GM04504 (cell line): ENCODE results near the gene HSF4.
"Not testable (repeated sequence)": the region's sequence is repeated elsewhere in the genome, so short reads cannot be mapped to it uniquely, and the experiment has no call there.

Experiments
- DNase-seq: peaks from one replicate; pipeline ENCODE4 v3.0.0-alpha.2; 2012; ENCODE audit warnings: low read depth

Gene HSF4, protein sequence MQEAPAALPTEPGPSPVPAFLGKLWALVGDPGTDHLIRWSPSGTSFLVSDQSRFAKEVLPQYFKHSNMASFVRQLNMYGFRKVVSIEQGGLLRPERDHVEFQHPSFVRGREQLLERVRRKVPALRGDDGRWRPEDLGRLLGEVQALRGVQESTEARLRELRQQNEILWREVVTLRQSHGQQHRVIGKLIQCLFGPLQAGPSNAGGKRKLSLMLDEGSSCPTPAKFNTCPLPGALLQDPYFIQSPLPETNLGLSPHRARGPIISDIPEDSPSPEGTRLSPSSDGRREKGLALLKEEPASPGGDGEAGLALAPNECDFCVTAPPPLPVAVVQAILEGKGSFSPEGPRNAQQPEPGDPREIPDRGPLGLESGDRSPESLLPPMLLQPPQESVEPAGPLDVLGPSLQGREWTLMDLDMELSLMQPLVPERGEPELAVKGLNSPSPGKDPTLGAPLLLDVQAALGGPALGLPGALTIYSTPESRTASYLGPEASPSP

GRCh38 chr16:67164599-67165061 lies at the start of gene HSF4:
Gene HSF4, plus strand, starts transcription at chr16:67164745. Its CDS starts 67 bp downstream, at chr16:67164812.
- no peak for DNase-seq

- no peak for DNase-seq
These were observed 49.8 kb upstream of the HSF4 start for GRCh38 chr16:67114793-67115192.

- peak; percentile 77 for DNase-seq
These were observed 48.9 kb upstream of the HSF4 start for GRCh38 chr16:67115639-67116038.

- no peak for DNase-seq
These were observed 47.9 kb upstream of the HSF4 start for GRCh38 chr16:67116388-67117311.

DNA sequence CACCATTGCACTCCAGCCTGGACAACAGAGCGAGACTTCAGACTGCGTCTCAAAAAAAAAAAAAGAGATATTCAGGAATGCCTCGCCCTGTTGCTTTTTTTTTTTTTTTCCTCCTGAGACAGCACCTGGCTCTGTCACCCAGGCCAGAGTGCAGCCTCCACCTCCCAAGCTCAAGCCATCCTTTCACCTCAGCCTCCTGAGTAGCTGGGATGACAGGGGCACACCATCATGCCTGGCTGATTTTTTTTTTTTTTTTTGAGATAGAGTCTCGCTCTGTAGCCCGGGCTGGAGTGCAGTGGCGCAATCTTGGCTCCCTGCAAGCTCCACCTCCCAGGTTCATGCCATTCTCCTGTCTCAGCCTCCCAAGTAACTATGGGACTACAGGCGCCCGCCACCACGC lies 46.8 kb upstream of the HSF4 start:
- DNase-seq = no peak

DNA sequence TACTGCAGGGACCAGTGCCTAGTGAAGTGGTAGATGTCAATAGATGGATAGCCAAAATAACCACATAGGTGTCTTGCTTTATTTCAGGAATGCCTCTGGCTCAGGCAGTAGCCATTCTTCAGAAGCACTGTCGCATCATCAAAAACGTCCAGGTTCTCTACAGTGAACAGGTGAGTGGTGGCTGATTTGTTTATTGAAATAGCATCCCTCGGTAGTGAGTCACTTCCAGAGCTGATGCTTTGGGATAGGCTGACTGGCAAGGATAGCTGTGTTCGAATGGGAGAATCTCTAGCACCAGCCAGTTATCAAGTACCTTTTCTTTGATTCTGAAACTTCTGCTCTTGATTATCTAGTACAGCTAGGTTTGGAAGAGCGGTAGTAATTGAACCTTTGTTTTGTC lies 44.5 kb upstream of the HSF4 start:
- no peak for DNase-seq

GRCh38 chr16:67122799-67123198 lies 41.7 kb upstream of the HSF4 start:
- DNase-seq = not testable (repeated sequence)

DNA sequence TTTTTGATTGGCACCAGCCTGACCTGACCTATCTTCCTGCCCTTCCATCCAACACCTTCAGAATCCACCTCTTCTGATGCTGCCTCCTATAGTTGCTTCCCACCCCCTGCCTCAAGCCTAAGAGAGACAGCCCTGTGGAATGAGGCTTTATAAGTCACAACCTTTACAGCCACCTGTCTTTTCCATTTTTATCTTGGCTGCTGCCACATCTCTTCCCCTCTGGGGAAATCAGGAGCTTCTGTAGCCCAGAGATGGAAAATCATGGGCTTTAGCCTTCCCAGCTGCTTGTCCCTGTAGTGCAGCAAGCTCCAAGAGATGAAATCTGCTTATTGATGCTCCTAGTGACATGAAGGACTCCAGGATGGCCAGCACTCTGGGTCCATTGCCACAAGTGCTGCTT lies 36.1 kb upstream of the HSF4 start:
- no peak for DNase-seq

DNA sequence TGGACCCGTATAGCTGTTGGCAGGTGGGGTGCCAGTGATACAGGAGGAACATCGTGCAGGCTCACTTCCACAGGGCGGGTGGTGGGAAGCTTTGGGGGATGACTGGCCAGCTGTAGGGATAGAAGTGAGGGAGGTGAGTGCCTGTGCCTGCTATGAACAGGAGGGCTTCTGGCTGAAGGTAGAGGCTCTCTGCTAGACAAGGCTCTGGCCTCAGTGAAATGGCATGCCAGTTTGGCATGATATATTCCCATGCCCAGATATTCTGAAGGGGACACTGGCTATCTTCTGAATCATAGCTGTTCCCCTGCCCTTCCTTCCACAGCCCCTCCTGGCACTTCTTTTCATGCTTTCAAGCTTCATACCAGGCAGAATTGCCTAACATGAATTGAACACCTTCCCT lies 35.7 kb upstream of the HSF4 start:
- DNase-seq = no peak

- DNase-seq = no peak
These were observed 35.1 kb upstream of the HSF4 start for GRCh38 chr16:67129422-67129821.

DNA sequence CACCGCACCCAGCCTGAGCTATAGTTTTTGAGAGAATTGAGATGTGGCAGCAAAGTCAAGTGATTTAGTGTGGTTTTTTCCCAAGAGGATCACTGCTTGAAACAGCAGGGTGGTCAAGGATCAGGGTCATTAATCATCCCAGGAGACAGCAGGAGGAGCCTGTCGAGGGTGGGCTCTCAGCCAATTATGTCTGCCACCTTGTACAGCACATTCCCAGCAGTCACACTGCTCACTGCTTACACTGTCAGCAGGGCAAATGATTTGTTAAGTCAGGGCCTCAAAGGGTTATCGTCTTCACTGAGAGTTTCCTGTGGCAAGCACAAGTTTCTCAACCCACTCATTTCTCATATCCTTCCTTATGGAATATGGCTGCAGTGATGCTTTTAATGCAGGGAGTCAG lies 26.9 kb upstream of the HSF4 start:
- no peak for DNase-seq

GRCh38 chr16:67141391-67141790 lies 23.2 kb upstream of the HSF4 start:
- no peak for DNase-seq

- DNase-seq = no peak
These were observed 22.2 kb upstream of the HSF4 start for GRCh38 chr16:67142342-67142741.

DNA sequence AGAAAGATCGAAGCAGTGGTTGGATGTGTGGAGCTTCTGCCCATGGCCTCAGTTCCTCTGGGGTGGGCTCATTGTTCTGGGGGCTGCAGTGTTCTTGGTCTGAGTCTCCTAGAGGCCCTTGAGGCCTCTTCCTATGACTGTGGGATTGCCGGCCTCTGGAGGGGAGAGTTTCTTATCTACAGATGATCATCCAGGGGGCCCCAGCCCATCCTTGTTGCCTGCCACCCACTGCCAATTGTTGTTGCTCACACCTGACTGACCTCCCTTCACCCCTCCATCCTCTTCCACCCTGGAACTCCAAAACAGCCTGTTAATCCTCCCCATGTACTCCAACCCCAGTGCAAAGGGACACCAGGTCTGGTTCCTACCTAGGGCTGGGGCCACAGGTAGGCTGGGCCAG lies 19.6 kb upstream of the HSF4 start:
- DNase-seq = no peak

GRCh38 chr16:67145746-67146145 lies 18.8 kb upstream of the HSF4 start:
- DNase-seq = no peak

GRCh38 chr16:67146523-67147357 lies 17.8 kb upstream of the HSF4 start:
- no peak for DNase-seq

GRCh38 chr16:67147437-67148140 lies 17.0 kb upstream of the HSF4 start:
- no peak for DNase-seq

- DNase-seq = no peak
These were observed 16.3 kb upstream of the HSF4 start for GRCh38 chr16:67148221-67148620.

DNA sequence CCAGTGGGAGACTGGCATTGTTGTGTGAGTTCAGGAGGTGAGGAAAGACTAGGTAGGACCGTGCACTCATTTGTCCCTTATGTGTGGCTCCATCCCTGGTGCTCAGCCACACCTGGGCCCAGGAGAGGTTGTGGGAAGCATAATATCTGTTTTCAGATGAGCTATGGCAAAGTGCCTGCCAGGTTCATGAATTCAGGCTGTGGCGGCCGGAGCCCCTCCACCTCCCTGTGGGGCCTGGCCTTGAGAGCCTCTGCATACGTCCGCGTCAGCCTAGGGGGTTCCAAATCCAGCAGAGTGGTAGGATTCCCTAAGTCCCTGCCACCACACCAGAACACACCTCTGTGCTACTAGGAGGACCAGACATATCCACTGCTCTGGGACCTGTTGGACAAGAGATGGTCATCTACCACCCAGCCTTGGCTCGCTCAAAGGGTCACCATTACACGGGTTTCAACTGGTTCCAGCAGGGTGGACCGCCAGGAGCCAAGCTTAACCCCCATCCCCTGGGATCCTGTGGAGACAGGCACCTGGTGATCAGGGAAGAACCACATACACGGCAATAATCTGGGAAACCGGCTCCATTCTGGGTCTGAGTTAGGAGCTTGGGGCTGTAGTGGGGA lies 15.8 kb upstream of the HSF4 start:
- DNase-seq = no peak

DNA sequence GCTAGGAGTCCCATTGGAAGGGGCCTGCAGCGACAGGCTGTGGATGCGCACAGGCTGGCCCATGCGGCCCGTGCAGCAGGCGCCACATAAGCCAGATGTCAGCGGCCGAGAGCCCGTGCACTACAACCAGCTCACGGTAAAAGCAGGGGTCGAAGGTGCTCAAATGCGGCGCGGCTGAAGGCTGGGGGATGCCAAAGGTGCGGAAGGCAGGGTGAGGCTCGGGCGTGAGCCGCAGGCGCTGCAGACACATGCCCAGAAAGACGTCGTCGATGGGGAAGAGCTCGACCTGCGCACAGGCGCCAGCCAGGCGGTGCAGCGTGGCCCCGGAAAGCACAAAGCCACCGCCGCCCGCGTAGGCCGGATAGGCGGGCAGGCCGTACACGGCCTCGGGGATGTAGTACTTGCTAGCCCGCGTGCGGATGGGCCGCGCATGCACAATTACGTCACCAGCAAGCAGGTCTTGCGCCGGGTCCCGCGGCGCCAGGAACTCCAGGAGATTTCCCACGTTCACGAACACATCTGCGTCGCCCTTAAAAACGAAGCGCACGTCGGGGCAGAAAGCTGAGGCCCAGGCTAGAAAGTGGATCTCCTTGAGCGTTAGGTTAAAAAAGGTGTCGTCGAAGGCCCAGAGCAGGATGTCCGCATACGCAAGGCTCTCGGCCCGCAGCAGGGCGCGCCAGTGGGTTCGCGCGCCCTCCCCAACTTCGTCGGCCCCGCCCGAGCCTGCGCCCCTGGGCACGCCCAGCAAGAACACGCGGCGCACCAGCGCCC lies 15.1 kb upstream of the HSF4 start:
- DNase-seq = no peak
